Measurements from ENCODE around the gene CAMTA1. TPM values are rescaled to one million over a fixed set of nuclear protein-coding genes. Genes with fewer than 3 reads are reported as not detected.

The CAMTA1 gene
- total RNA-seq, 1 donor from 2014 or later = 38.1 TPM

- H3K4me1 ChIP-seq (ENCODE audit: control insufficient read depth in 3 of 3, insufficient read depth in 3 of 3, low read length in 3 of 3) = peaks cover 30 to 52% (median 33%) of the 10 kb centered on the region in 3 donors
- H3K27me3 ChIP-seq (ENCODE audit: control insufficient read depth in 3 of 3, insufficient read depth in 3 of 3, low read length in 3 of 3) = peaks cover 0 to 11% (median 10%) of the 10 kb centered on the region in 3 donors
- H3K4me3 ChIP-seq (ENCODE audit: low read length in 3 of 3) = no peak overlapping the region
- H3K27ac ChIP-seq (ENCODE audit: low read depth, low read length) = no peak overlapping the region
- H3K9ac ChIP-seq (ENCODE audit: low read depth in 1 of 3, low read length in 3 of 3) = no peak overlapping the region
- H3K9me3 ChIP-seq (ENCODE audit: control insufficient read depth in 3 of 3, low read length in 3 of 3) = peaks cover 0 to 8% (median 3%) of the 10 kb centered on the region in 3 donors
- H3K36me3 ChIP-seq (ENCODE audit: control insufficient read depth in 3 of 3, insufficient read depth in 3 of 3, low read length in 3 of 3) = no peaks in the 10 kb centered on the region
Observed at GRCh38 chr1:7294636-7295035, 509.4 kb downstream of the CAMTA1 start.

- no peak overlapping the region for H3K9ac ChIP-seq (ENCODE audit: low read depth in 1 of 3, low read length in 3 of 3)
- H3K4me1 ChIP-seq (ENCODE audit: control insufficient read depth in 3 of 3, insufficient read depth in 3 of 3, low read length in 3 of 3) = peaks cover 32 to 42% (median 36%) of the 10 kb centered on the region in 3 donors
- no peak overlapping the region for H3K27ac ChIP-seq (ENCODE audit: low read depth, low read length)
- no peak overlapping the region for H3K4me3 ChIP-seq (ENCODE audit: low read length in 3 of 3)
- H3K36me3 ChIP-seq (ENCODE audit: control insufficient read depth in 3 of 3, insufficient read depth in 3 of 3, low read length in 3 of 3) = no peaks in the 10 kb centered on the region
- H3K9me3 ChIP-seq (ENCODE audit: control insufficient read depth in 3 of 3, low read length in 3 of 3) = peaks cover 0 to 8% (median 3%) of the 10 kb centered on the region in 3 donors
- H3K27me3 ChIP-seq (ENCODE audit: control insufficient read depth in 3 of 3, insufficient read depth in 3 of 3, low read length in 3 of 3) = peaks cover 0 to 11% (median 10%) of the 10 kb centered on the region in 3 donors
Observed at GRCh38 chr1:7295946-7296345, 510.7 kb downstream of the CAMTA1 start.

- Histone ChIP-seq H3K9me3 (ENCODE audit: control insufficient read depth in 3 of 3, low read length in 3 of 3) (peaks cover 0 to 8% (median 3%) of the 10 kb centered on the region in 3 donors), H3K4me3 (ENCODE audit: low read length in 3 of 3) (no peak overlapping the region), H3K9ac (ENCODE audit: low read depth in 1 of 3, low read length in 3 of 3) (no peak overlapping the region), H3K27ac (ENCODE audit: low read depth, low read length) (no peak overlapping the region), H3K4me1 (ENCODE audit: control insufficient read depth in 3 of 3, insufficient read depth in 3 of 3, low read length in 3 of 3) (peaks cover 23 to 32% (median 26%) of the 10 kb centered on the region in 3 donors), H3K36me3 (ENCODE audit: control insufficient read depth in 3 of 3, insufficient read depth in 3 of 3, low read length in 3 of 3) (no peaks in the 10 kb centered on the region), H3K27me3 (ENCODE audit: control insufficient read depth in 3 of 3, insufficient read depth in 3 of 3, low read length in 3 of 3) (peaks cover 0 to 13% (median 11%) of the 10 kb centered on the region in 3 donors)
Observed at GRCh38 chr1:7296968-7297367, 511.7 kb downstream of the CAMTA1 start.

GRCh38 chr1:7298145-7298544 is 512.9 kb downstream of the CAMTA1 start:
- Histone ChIP-seq H3K9me3 (ENCODE audit: control insufficient read depth in 3 of 3, low read length in 3 of 3) (peaks cover 0 to 8% (median 3%) of the 10 kb centered on the region in 3 donors), H3K27ac (ENCODE audit: low read depth, low read length) (no peak overlapping the region), H3K36me3 (ENCODE audit: control insufficient read depth in 3 of 3, insufficient read depth in 3 of 3, low read length in 3 of 3) (no peaks in the 10 kb centered on the region), H3K27me3 (ENCODE audit: control insufficient read depth in 3 of 3, insufficient read depth in 3 of 3, low read length in 3 of 3) (peaks cover 0 to 13% (median 11%) of the 10 kb centered on the region in 3 donors), H3K4me1 (ENCODE audit: control insufficient read depth in 3 of 3, insufficient read depth in 3 of 3, low read length in 3 of 3) (peaks cover 13 to 21% (median 15%) of the 10 kb centered on the region in 3 donors), H3K9ac (ENCODE audit: low read depth in 1 of 3, low read length in 3 of 3) (no peak overlapping the region), H3K4me3 (ENCODE audit: low read length in 3 of 3) (no peak overlapping the region)

GRCh38 chr1:7298749-7299151 is 513.5 kb downstream of the CAMTA1 start:
- H3K36me3 ChIP-seq (ENCODE audit: control insufficient read depth in 3 of 3, insufficient read depth in 3 of 3, low read length in 3 of 3) = no peaks in the 10 kb centered on the region
- H3K27me3 ChIP-seq (ENCODE audit: control insufficient read depth in 3 of 3, insufficient read depth in 3 of 3, low read length in 3 of 3) = peaks cover 0 to 14% (median 13%) of the 10 kb centered on the region in 3 donors
- no peak overlapping the region for H3K4me3 ChIP-seq (ENCODE audit: low read length in 3 of 3)
- peaks cover 10 to 18% (median 15%) of the 10 kb centered on the region in 3 donors for H3K4me1 ChIP-seq (ENCODE audit: control insufficient read depth in 3 of 3, insufficient read depth in 3 of 3, low read length in 3 of 3)
- H3K9ac ChIP-seq (ENCODE audit: low read depth in 1 of 3, low read length in 3 of 3) = no peak overlapping the region
- H3K9me3 ChIP-seq (ENCODE audit: control insufficient read depth in 3 of 3, low read length in 3 of 3) = peaks cover 0 to 8% (median 3%) of the 10 kb centered on the region in 3 donors
- no peak overlapping the region for H3K27ac ChIP-seq (ENCODE audit: low read depth, low read length)

GRCh38 chr1:7299329-7299799 is 514.1 kb downstream of the CAMTA1 start:
- Histone ChIP-seq H3K36me3 (ENCODE audit: control insufficient read depth in 3 of 3, insufficient read depth in 3 of 3, low read length in 3 of 3) (no peaks in the 10 kb centered on the region), H3K27me3 (ENCODE audit: control insufficient read depth in 3 of 3, insufficient read depth in 3 of 3, low read length in 3 of 3) (peaks cover 0 to 8% (median 7%) of the 10 kb centered on the region in 3 donors), H3K9me3 (ENCODE audit: control insufficient read depth in 3 of 3, low read length in 3 of 3) (peaks cover 0 to 8% (median 3%) of the 10 kb centered on the region in 3 donors), H3K4me3 (ENCODE audit: low read length in 3 of 3) (peak overlapping the region in 1 of 3 donors; percentile 24), H3K27ac (ENCODE audit: low read depth, low read length) (no peak overlapping the region), H3K9ac (ENCODE audit: low read depth in 1 of 3, low read length in 3 of 3) (peak overlapping the region; percentile 10 to 16 (median 12)), H3K4me1 (ENCODE audit: control insufficient read depth in 3 of 3, insufficient read depth in 3 of 3, low read length in 3 of 3) (peaks cover 10 to 16% (median 15%) of the 10 kb centered on the region in 3 donors)

- no peak overlapping the region for H3K27ac ChIP-seq (ENCODE audit: low read depth, low read length)
- H3K9ac ChIP-seq (ENCODE audit: low read depth in 1 of 3, low read length in 3 of 3) = no peak overlapping the region
- peaks cover 0 to 8% (median 3%) of the 10 kb centered on the region in 3 donors for H3K9me3 ChIP-seq (ENCODE audit: control insufficient read depth in 3 of 3, low read length in 3 of 3)
- no peaks in the 10 kb centered on the region for H3K36me3 ChIP-seq (ENCODE audit: control insufficient read depth in 3 of 3, insufficient read depth in 3 of 3, low read length in 3 of 3)
- peaks cover 10 to 15% (median 13%) of the 10 kb centered on the region in 3 donors for H3K4me1 ChIP-seq (ENCODE audit: control insufficient read depth in 3 of 3, insufficient read depth in 3 of 3, low read length in 3 of 3)
- H3K4me3 ChIP-seq (ENCODE audit: low read length in 3 of 3) = no peak overlapping the region
- peaks cover 0 to 3% (median 3%) of the 10 kb centered on the region in 3 donors for H3K27me3 ChIP-seq (ENCODE audit: control insufficient read depth in 3 of 3, insufficient read depth in 3 of 3, low read length in 3 of 3)
Observed at GRCh38 chr1:7299994-7300393, 514.7 kb downstream of the CAMTA1 start.

- Histone ChIP-seq H3K4me1 (ENCODE audit: control insufficient read depth in 3 of 3, insufficient read depth in 3 of 3, low read length in 3 of 3) (peaks cover 10 to 15% (median 13%) of the 10 kb centered on the region in 3 donors), H3K36me3 (ENCODE audit: control insufficient read depth in 3 of 3, insufficient read depth in 3 of 3, low read length in 3 of 3) (no peaks in the 10 kb centered on the region), H3K27me3 (ENCODE audit: control insufficient read depth in 3 of 3, insufficient read depth in 3 of 3, low read length in 3 of 3) (peaks cover 0 to 3% (median 3%) of the 10 kb centered on the region in 3 donors), H3K9me3 (ENCODE audit: control insufficient read depth in 3 of 3, low read length in 3 of 3) (peaks cover 0 to 9% (median 0%) of the 10 kb centered on the region in 3 donors), H3K9ac (ENCODE audit: low read depth in 1 of 3, low read length in 3 of 3) (no peak overlapping the region), H3K4me3 (ENCODE audit: low read length in 3 of 3) (no peak overlapping the region), H3K27ac (ENCODE audit: low read depth, low read length) (no peak overlapping the region)
Observed at GRCh38 chr1:7300893-7301663, 515.8 kb downstream of the CAMTA1 start.

GRCh38 chr1:7301664-7301981 is 516.4 kb downstream of the CAMTA1 start:
- Histone ChIP-seq H3K36me3 (ENCODE audit: control insufficient read depth in 3 of 3, insufficient read depth in 3 of 3, low read length in 3 of 3) (no peaks in the 10 kb centered on the region), H3K4me3 (ENCODE audit: low read length in 3 of 3) (no peak overlapping the region), H3K9ac (ENCODE audit: low read depth in 1 of 3, low read length in 3 of 3) (no peak overlapping the region), H3K27me3 (ENCODE audit: control insufficient read depth in 3 of 3, insufficient read depth in 3 of 3, low read length in 3 of 3) (peaks cover 0 to 3% (median 3%) of the 10 kb centered on the region in 3 donors), H3K9me3 (ENCODE audit: control insufficient read depth in 3 of 3, low read length in 3 of 3) (peaks cover 0 to 10% (median 0%) of the 10 kb centered on the region in 3 donors), H3K4me1 (ENCODE audit: control insufficient read depth in 3 of 3, insufficient read depth in 3 of 3, low read length in 3 of 3) (peaks cover 10 to 15% (median 13%) of the 10 kb centered on the region in 3 donors), H3K27ac (ENCODE audit: low read depth, low read length) (no peak overlapping the region)

GRCh38 chr1:7302126-7302525 is 516.9 kb downstream of the CAMTA1 start:
- no peak overlapping the region for H3K27ac ChIP-seq (ENCODE audit: low read depth, low read length)
- H3K4me3 ChIP-seq (ENCODE audit: low read length in 3 of 3) = no peak overlapping the region
- peaks cover 0 to 6% (median 0%) of the 10 kb centered on the region in 3 donors for H3K9me3 ChIP-seq (ENCODE audit: control insufficient read depth in 3 of 3, low read length in 3 of 3)
- H3K9ac ChIP-seq (ENCODE audit: low read depth in 1 of 3, low read length in 3 of 3) = no peak overlapping the region
- H3K36me3 ChIP-seq (ENCODE audit: control insufficient read depth in 3 of 3, insufficient read depth in 3 of 3, low read length in 3 of 3) = no peaks in the 10 kb centered on the region
- H3K4me1 ChIP-seq (ENCODE audit: control insufficient read depth in 3 of 3, insufficient read depth in 3 of 3, low read length in 3 of 3) = peaks cover 10 to 15% (median 13%) of the 10 kb centered on the region in 3 donors
- peaks cover 0 to 3% (median 3%) of the 10 kb centered on the region in 3 donors for H3K27me3 ChIP-seq (ENCODE audit: control insufficient read depth in 3 of 3, insufficient read depth in 3 of 3, low read length in 3 of 3)
